ENCODE data around the gene HS6ST3.

GRCh38 chr13:96772426-96772825, 682.5 kb downstream of the HS6ST3 start:
- TF ChIP-seq CTCF (conservative IDR thresholded peaks at IDR 0.05 in 1 of 2, IDR thresholded peaks at IDR 0.05 in 1 of 2; ENCODE audit: low read depth in 1 of 2, low read length in 2 of 2) (no peak), EZH2 (IDR thresholded peaks at IDR 0.05; ENCODE audit: low read length, missing control alignments) (no peak)
